ENCODE data around the gene CDH12.

GRCh38 chr5:22111320-22111719, 741.8 kb downstream of the CDH12 start:
- TF ChIP-seq POLR2A (IDR thresholded peaks at IDR 0.05; ENCODE audit: low read length): no peak
- TF ChIP-seq CTCF (IDR thresholded peaks at IDR 0.05): no peak
- TF ChIP-seq TP53 (CRISPR knock-in tag; IDR thresholded peaks at IDR 0.05): no peak
- no peak for TF ChIP-seq KDM1A (IDR thresholded peaks at IDR 0.05; ENCODE audit: low read depth)
- no peak for TF ChIP-seq RAD21 (conservative IDR thresholded peaks at IDR 0.05 in 1 of 2, IDR thresholded peaks at IDR 0.05 in 1 of 2)
- TF ChIP-seq JUNB (IDR thresholded peaks at IDR 0.05): no peak
- no peak for TF ChIP-seq EP300 (IDR thresholded peaks at IDR 0.05)
- TF ChIP-seq TFCP2L1 (CRISPR knock-in tag; IDR thresholded peaks at IDR 0.05): no peak
- no peak for TF ChIP-seq KDM5A (IDR thresholded peaks at IDR 0.05)
